Mesendoderm (in vitro differentiated cells): ENCODE measurements around the gene TMEM25.
A peak's percentile ranks its signal among the peaks of the same experiment; 100 is the strongest.
"Not testable (repeated sequence)": the region's sequence is repeated elsewhere in the genome, so short reads cannot be mapped to it uniquely, and the experiment has no call there.

Experiments used
- DNase-seq: peaks from one replicate; pipeline ENCODE4 v3.0.0; 2013
- H2AK5ac ChIP-seq: 2 replicates; pipeline ENCODE4 v1.6.1; 2013; ENCODE audit warnings: low read length, inconsistent platforms
- H2BK120ac ChIP-seq: 2 replicates; pipeline ENCODE4 v1.6.1; 2013; ENCODE audit warnings: low read depth, mild to moderate bottlenecking, low read length, moderate library complexity, mixed read lengths
- H2BK15ac ChIP-seq: replicated peaks from 2 replicates; pipeline ENCODE4 v1.6.1; 2013; ENCODE audit warnings: low read depth, mild to moderate bottlenecking, moderate library complexity
- H2BK5ac ChIP-seq: 2 replicates; pipeline ENCODE4 v1.6.1; 2013; ENCODE audit warnings: low read length, inconsistent platforms
- H3K18ac ChIP-seq: 2 replicates; pipeline ENCODE4 v1.6.1; 2013; ENCODE audit warnings: mild to moderate bottlenecking, low read length, mixed read lengths
- H3K23ac ChIP-seq: one replicate; pipeline ENCODE4 v1.6.1; 2013; ENCODE audit warnings: low read length
- H3K27ac ChIP-seq: 2 replicates; pipeline ENCODE4 v1.5.1; 2013; ENCODE audit warnings: low read depth, mild to moderate bottlenecking, inconsistent platforms, low read length, moderate library complexity
- H3K27me3 ChIP-seq: 2 replicates; pipeline ENCODE4 v1.6.1; 2013; ENCODE audit warnings: low read length, control low read depth, mild to moderate bottlenecking, inconsistent platforms; ENCODE audit not compliant: insufficient read depth, poor library complexity
- H3K36me3 ChIP-seq: 2 replicates; pipeline ENCODE4 v1.6.1; 2013; ENCODE audit warnings: low read length, inconsistent platforms; ENCODE audit not compliant: control insufficient read depth, insufficient read depth
- H3K4ac ChIP-seq: one replicate; pipeline ENCODE4 v1.6.1; 2013; ENCODE audit warnings: low read depth, mild to moderate bottlenecking, low read length, moderate library complexity
- H3K4me1 ChIP-seq: 2 replicates; pipeline ENCODE4 v1.6.1; 2013; ENCODE audit warnings: low read depth, low read length, inconsistent platforms; ENCODE audit not compliant: control insufficient read depth
- H3K4me2 ChIP-seq: 2 replicates; pipeline ENCODE4 v1.6.1; 2013; ENCODE audit warnings: low read length
- H3K4me3 ChIP-seq: 2 replicates; pipeline ENCODE4 v1.5.1; 2013; ENCODE audit warnings: mild to moderate bottlenecking, low read length
- H3K56ac ChIP-seq: one replicate; pipeline ENCODE4 v1.6.1; 2013; ENCODE audit warnings: low read length
- H3K79me1 ChIP-seq: 2 replicates; pipeline ENCODE4 v1.6.1; 2013; ENCODE audit warnings: low read length, inconsistent platforms
- H3K79me2 ChIP-seq: 2 replicates; pipeline ENCODE4 v1.6.1; 2013; ENCODE audit warnings: mild to moderate bottlenecking, low read length; ENCODE audit not compliant: control insufficient read depth, insufficient read depth
- H3K9ac ChIP-seq: 2 replicates; pipeline ENCODE4 v1.6.1; 2013; ENCODE audit warnings: low read length, inconsistent platforms
- H4K5ac ChIP-seq: one replicate; pipeline ENCODE4 v1.6.1; 2013; ENCODE audit warnings: low read length
- H4K8ac ChIP-seq: one replicate; pipeline ENCODE4 v1.6.1; 2013; ENCODE audit warnings: low read depth, mild to moderate bottlenecking, control low read depth, low read length, moderate library complexity
- WGBS: extraction: QIAGEN DNeasy Blood & Tissue Kit; methylation state at CpG from one replicate; pipeline ENCODE4 v1.1.7; 2013; ENCODE audit warnings: low lambda C conversion rate, missing lambda C conversion rate; ENCODE audit not compliant: insufficient coverage; ENCODE audit errors: extremely low coverage; 5-methylcytosine and 5-hydroxymethylcytosine counted together

The TMEM25 gene

GRCh38 chr11:118565051-118565450 is 34.1 kb downstream of the TMEM25 start:
- Histone ChIP-seq H3K4me1 (no peaks in the 10 kb centered on the region), H3K9ac (no peak overlapping the region), H3K79me1 (no peaks in the 10 kb centered on the region), H3K18ac (no peak overlapping the region), H3K27me3 (no peaks in the 10 kb centered on the region), H3K4me3 (no peak overlapping the region), H2BK120ac (no peak overlapping the region), H4K5ac (no peak overlapping the region), H3K23ac (no peak overlapping the region), H3K4me2 (no peak overlapping the region), H3K79me2 (no peaks in the 10 kb centered on the region), H3K56ac (no peak overlapping the region), H2BK5ac (no peak overlapping the region), H2AK5ac (no peak overlapping the region), H3K4ac (peak overlapping the region; percentile 22), H3K36me3 (no peaks in the 10 kb centered on the region), H2BK15ac (no peak overlapping the region), H4K8ac (no peak overlapping the region), H3K27ac (no peak overlapping the region)
- DNase-seq = no peak
- no CpG with 5 or more reads among the region's 5 CpGs for WGBS

DNA sequence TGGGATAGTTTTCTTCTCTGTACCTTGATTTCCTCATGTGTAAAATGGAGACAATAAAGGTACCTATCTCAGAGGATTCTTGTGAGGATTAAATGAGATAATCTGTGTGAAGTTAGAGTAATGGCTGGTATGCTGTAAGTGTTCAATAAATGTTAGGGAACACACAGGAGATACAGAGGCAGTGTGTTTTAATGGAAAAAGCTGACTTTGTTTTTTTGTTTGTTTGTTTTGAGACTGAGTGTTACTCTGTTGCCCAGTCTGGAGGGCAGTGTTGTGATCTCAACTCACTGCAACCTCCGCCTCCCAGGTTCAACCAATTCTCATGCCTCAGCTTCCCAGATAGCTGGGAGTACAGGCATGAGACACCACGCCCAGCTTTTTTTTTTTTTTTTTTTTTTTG is 38.7 kb downstream of the TMEM25 start:
- Histone ChIP-seq H3K4me3 (no peak overlapping the region), H2AK5ac (no peak overlapping the region), H3K27ac (no peak overlapping the region), H2BK15ac (no peak overlapping the region), H3K79me2 (peaks cover 18% of the 10 kb centered on the region), H3K4ac (no peak overlapping the region), H3K9ac (no peak overlapping the region), H3K23ac (no peak overlapping the region), H3K56ac (no peak overlapping the region), H3K27me3 (no peaks in the 10 kb centered on the region), H3K4me2 (no peak overlapping the region), H4K5ac (no peak overlapping the region), H3K18ac (no peak overlapping the region), H3K36me3 (no peaks in the 10 kb centered on the region), H2BK120ac (no peak overlapping the region), H3K79me1 (peaks cover 3% of the 10 kb centered on the region), H3K4me1 (no peaks in the 10 kb centered on the region), H4K8ac (no peak overlapping the region), H2BK5ac (no peak overlapping the region)
- no CpG with 5 or more reads among the region's 2 CpGs for WGBS
- DNase-seq = no peak

DNA sequence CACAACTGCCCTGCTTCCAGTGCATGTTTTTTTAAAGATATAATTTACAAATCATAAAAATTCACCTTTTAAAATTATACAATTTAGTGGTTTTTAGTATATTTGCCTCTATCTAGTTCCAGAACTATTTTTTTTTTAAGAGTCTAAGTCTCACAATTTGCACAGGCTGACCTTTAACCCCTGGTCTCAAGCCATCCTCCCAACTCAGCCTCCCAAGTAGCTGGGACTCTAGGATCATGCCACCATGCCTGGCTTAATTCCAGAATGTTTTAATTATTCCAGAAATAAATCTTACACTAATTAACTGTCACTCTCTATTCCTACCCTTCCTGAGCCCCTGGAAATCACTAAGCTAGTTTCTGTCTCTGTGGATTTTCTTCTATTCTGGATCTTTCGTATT is 39.8 kb downstream of the TMEM25 start:
- H3K79me2 ChIP-seq = peaks cover 27% of the 10 kb centered on the region
- H2BK15ac ChIP-seq = no peak overlapping the region

GRCh38 chr11:118571701-118572060 is 40.7 kb downstream of the TMEM25 start:
- peak overlapping the region; percentile 62 for H3K9ac ChIP-seq
- H2BK5ac ChIP-seq, H4K8ac ChIP-seq, H4K5ac ChIP-seq, H2AK5ac ChIP-seq, H3K4me1 ChIP-seq, H3K4me2 ChIP-seq, H2BK120ac ChIP-seq, H3K36me3 ChIP-seq, H3K4me3 ChIP-seq, H3K4ac ChIP-seq, H3K27ac ChIP-seq, H3K23ac ChIP-seq, H3K79me1 ChIP-seq, H2BK15ac ChIP-seq, H3K27me3 ChIP-seq: not testable (repeated sequence)
- peaks cover 34% of the 10 kb centered on the region for H3K79me2 ChIP-seq
- peak; percentile 19 for DNase-seq
- peak overlapping the region; percentile 67 for H3K56ac ChIP-seq
- WGBS = no CpG with 5 or more reads among the region's 15 CpGs
- H3K18ac ChIP-seq = peak overlapping the region; percentile 56

More for the DNA sequence above, 39.8 kb downstream of the TMEM25 start:
- no peak overlapping the region for H3K56ac ChIP-seq
- no peak for DNase-seq
- no peak overlapping the region for H2BK5ac ChIP-seq
- no peaks in the 10 kb centered on the region for H3K36me3 ChIP-seq
- no peak overlapping the region for H4K8ac ChIP-seq
- H3K4ac ChIP-seq = no peak overlapping the region
- H3K18ac ChIP-seq = no peak overlapping the region
- no peak overlapping the region for H3K4me3 ChIP-seq
- no peak overlapping the region for H2BK120ac ChIP-seq
- H3K23ac ChIP-seq = no peak overlapping the region
- no peaks in the 10 kb centered on the region for H3K27me3 ChIP-seq
- H3K79me1 ChIP-seq = peaks cover 3% of the 10 kb centered on the region
- H4K5ac ChIP-seq = no peak overlapping the region
- no peak overlapping the region for H2AK5ac ChIP-seq
- H3K27ac ChIP-seq = no peak overlapping the region
- no peaks in the 10 kb centered on the region for H3K4me1 ChIP-seq
- H3K4me2 ChIP-seq = no peak overlapping the region
- H3K9ac ChIP-seq = no peak overlapping the region
- no CpG with 5 or more reads among the region's 1 CpG for WGBS

- Histone ChIP-seq H4K5ac (no peak within 1 kb of the TSS), H3K4me2 (peak within 1 kb of the TSS; percentile 96), H3K56ac (peak within 1 kb of the TSS; percentile 97), H4K8ac (no peak within 1 kb of the TSS), H3K9ac (peak within 1 kb of the TSS; percentile 97), H3K79me2 (peaks cover 39% of the 10 kb centered on the region), H2BK120ac (no peak within 1 kb of the TSS), H3K4me1 (no peaks in the 10 kb centered on the region), H2BK5ac (peak within 1 kb of the TSS; percentile 64), H2AK5ac (peak within 1 kb of the TSS; percentile 82), H3K4ac (peak within 1 kb of the TSS; percentile 97), H3K79me1 (peaks cover 3% of the 10 kb centered on the region), H3K4me3 (peak within 1 kb of the TSS; percentile 90), H2BK15ac (no peak within 1 kb of the TSS), H3K36me3 (no peaks in the 10 kb centered on the region), H3K18ac (peak within 1 kb of the TSS; percentile 85), H3K27ac (peak within 1 kb of the TSS; percentile 74), H3K23ac (peak within 1 kb of the TSS; percentile 75), H3K27me3 (no peaks in the 10 kb centered on the region)
- peak; percentile 91 for DNase-seq
- WGBS = no CpG with 5 or more reads among the region's 55 CpGs
Measured at GRCh38 chr11:118572061-118572980, 41.3 kb downstream of the TMEM25 start, which contains the start of gene ARCN1. TSS of gene ARCN1 (plus strand) at chr11:118572409. CDS start at chr11:118572548, 139 bp downstream.
